GM12878 (cell line): ENCODE measurements around the gene CORO1C. TPM values are rescaled to one million over a fixed set of nuclear protein-coding genes. Genes with fewer than 3 reads are reported as not detected.
A peak's percentile ranks its signal among the peaks of the same experiment; 100 is the strongest.

Experiments used
- ASH2L ChIP-seq: fragments of 300-600, 200-600 bp; sonication (generic); IDR thresholded peaks from 2 replicates; pipeline ENCODE4 v1.6.1; 2017; ENCODE audit warnings: low read depth, mild to moderate bottlenecking, borderline replicate concordance
- ATF3 ChIP-seq: IDR thresholded peaks from 2 replicates; pipeline ENCODE4 v1.6.1; 2011; ENCODE audit warnings: low read depth, mild to moderate bottlenecking, low read length, moderate library complexity, borderline replicate concordance; ENCODE audit errors: extremely low read depth
- EGR1 ChIP-seq, 2 experiments: IDR thresholded peaks; 1 replicate in 1 of 2; 2 replicates in 1 of 2; pipeline ENCODE4 v1.6.1; 2011 to 2012; ENCODE audit warnings: low read depth in 2 of 2, low read length in 2 of 2, borderline replicate concordance in 1 of 2, mild to moderate bottlenecking in 1 of 2, moderate library complexity in 1 of 2
- EP300 ChIP-seq, 2 experiments: fragments of 150-350 bp in 1 of 2; IDR thresholded peaks; 2 replicates each; pipeline ENCODE4 v1.6.1; 2011 to 2012; ENCODE audit warnings: low read depth in 2 of 2, low read length in 2 of 2, borderline replicate concordance in 1 of 2, improper control_type of control experiment in 1 of 2, inconsistent platforms in 1 of 2; ENCODE audit not compliant: control insufficient read depth in 1 of 2
- ETV6 ChIP-seq, 2 experiments: fragments of 450-650 bp in 1 of 2; IDR thresholded peaks in 1 of 2; conservative IDR thresholded peaks in 1 of 2; 2 replicates each; pipeline ENCODE4 v1.6.1; 2014; ENCODE audit warnings: antibody characterized with exemption in 1 of 2, borderline replicate concordance in 1 of 2, low read depth in 1 of 2, mild to moderate bottlenecking in 1 of 2, moderate library complexity in 1 of 2
- IRF3 ChIP-seq: fragments of 450-650 bp; IDR thresholded peaks from 2 replicates; pipeline ENCODE4 v1.6.1; 2014; ENCODE audit warnings: mild to moderate bottlenecking
- MLLT1 ChIP-seq: fragments of 450-650 bp; IDR thresholded peaks from 2 replicates; pipeline ENCODE4 v1.6.1; 2016; ENCODE audit warnings: mild to moderate bottlenecking
- MTA3 ChIP-seq: IDR thresholded peaks from 2 replicates; pipeline ENCODE4 v1.6.1; 2012; ENCODE audit warnings: low read length, inconsistent platforms, borderline replicate concordance
- PRDM15 ChIP-seq: fragments of 450-650 bp; formaldehyde crosslinking; IDR thresholded peaks from 2 replicates; pipeline ENCODE4 v1.4.0; 2020; ENCODE audit warnings: mild to moderate bottlenecking, moderate library complexity
- RAD21 ChIP-seq: IDR thresholded peaks from 2 replicates; pipeline ENCODE4 v1.6.1; 2011; ENCODE audit warnings: mild to moderate bottlenecking, low read depth, low read length, moderate library complexity; ENCODE audit not compliant: insufficient read depth
- SMAD1 ChIP-seq: fragments of 450-650 bp; IDR thresholded peaks from 2 replicates; pipeline ENCODE4 v1.6.1; 2018; ENCODE audit warnings: mild to moderate bottlenecking, low read depth; ENCODE audit not compliant: partially characterized antibody
- STAT1 ChIP-seq: fragments of 450-650 bp; conservative IDR thresholded peaks from 2 replicates; pipeline ENCODE4 v1.6.1; 2014; ENCODE audit warnings: antibody characterized with exemption, mild to moderate bottlenecking
- SUPT20H ChIP-seq: IDR thresholded peaks from 2 replicates; pipeline ENCODE4 v1.6.1; 2011; ENCODE audit warnings: low read depth, mild to moderate bottlenecking, low read length, moderate library complexity, borderline replicate concordance; ENCODE audit not compliant: control insufficient read depth
- YY1 ChIP-seq: IDR thresholded peaks from 2 replicates; pipeline ENCODE4 v1.6.1; 2011; ENCODE audit warnings: low read depth, mild to moderate bottlenecking, low read length
- ZNF622 ChIP-seq: fragments of 450-650 bp; IDR thresholded peaks from 2 replicates; pipeline ENCODE4 v1.6.1; 2017; ENCODE audit warnings: mild to moderate bottlenecking, inconsistent platforms
- ZNF687 ChIP-seq: fragments of 450-650 bp; IDR thresholded peaks from 2 replicates; pipeline ENCODE4 v1.6.1; 2017; ENCODE audit warnings: mild to moderate bottlenecking, moderate library complexity
- polyA plus RNA-seq, 11 experiments: library from polyadenylated mRNA; depleted of rRNA in 4 of 11; unstranded in 6 of 11; stranded (reverse) in 5 of 11; fragments of >200 nt; fragmentation: Nextera tagmentation in 4 of 11; fragmentation: Illumina TruSeq in 1 of 11; extraction: Ambion mirVana in 4 of 11; extraction: Trizol in 1 of 11; gene quantifications; 1 replicate in 1 of 11; 2 replicates in 10 of 11; pipeline versions ENCODE4 v1.2.1 to v1.2.3, GENCODE V29; 2011 to 2016; ENCODE audit warnings: inconsistent platforms in 2 of 11, missing spikeins in 2 of 11, low read depth in 1 of 11
- total RNA-seq, 4 experiments: library from RNA; depleted of rRNA in 3 of 4; stranded (reverse); fragments of >200 nt in 3 of 4; fragmentation: Illumina TruSeq in 1 of 4; extraction: Trizol in 1 of 4; gene quantifications; 2 replicates each; pipeline versions ENCODE4 v1.2.1 to v1.2.3, GENCODE V29; 2013 to 2021

CORO1C gene
- total and polyA plus RNA-seq, 10 of the 15 experiments (the other 5 are each of a cell fraction or from before 2014, with no cell fraction given), result 52.7 to 254 (median 171) TPM

GRCh38 chr12:108633534-108634248 lies 97.6 kb downstream of the CORO1C start, which contains the start of gene SELPLG (continued):
- TF ChIP-seq ATF3, result no peak
- peak; percentile 86 for TF ChIP-seq MLLT1
- TF ChIP-seq MTA3, result peak; percentile 92; the same call in 1 of the 2 replicates
- TF ChIP-seq SMAD1, result peak; percentile 76
- TF ChIP-seq STAT1, result peak; percentile 65; the same call in 1 of the 2 replicates
- no peak for TF ChIP-seq SUPT20H
- TF ChIP-seq ZNF622, result no peak
- no peak; the same call in 1 of the 2 replicates for TF ChIP-seq RAD21
- peak in 1 of 2 experiments; percentile 89; a peak in 2 of 4 replicates for TF ChIP-seq ETV6 (conservative IDR thresholded peaks at IDR 0.05 in 1 of 2, IDR thresholded peaks at IDR 0.05 in 1 of 2; ENCODE audit: borderline replicate concordance in 1 of 2, low read depth in 1 of 2)
- no peak for TF ChIP-seq PRDM15 (CRISPR knock-in tag)
- TF ChIP-seq ASH2L, result 0 out of 2 replicates have a peak, but pooled peaks have one; percentile 55
- peak in 1 of 2 experiments; percentile 66; a peak in 1 of 3 replicates for TF ChIP-seq EGR1 (IDR thresholded peaks at IDR 0.05; ENCODE audit: borderline replicate concordance in 1 of 2, low read depth in 2 of 2, low read length in 2 of 2)
- peak; percentile 99 for TF ChIP-seq ZNF687
- peak; percentile 51 for TF ChIP-seq YY1
- TF ChIP-seq EP300 (IDR thresholded peaks at IDR 0.05; ENCODE audit: borderline replicate concordance in 1 of 2, control insufficient read depth in 1 of 2, low read depth in 2 of 2, low read length in 2 of 2), result peak; percentile 99
- TF ChIP-seq IRF3, result no peak
